ENCODE measurements around the gene MPRIP. TPM values are rescaled to one million over a fixed set of nuclear protein-coding genes. Genes with fewer than 3 reads are reported as not detected.

MPRIP gene
- total and polyA plus RNA-seq, 2 of the 13 experiments (the other 11 are each of a cell fraction or from before 2014, with no cell fraction given), result 50.2 to 52.4 TPM

DNA sequence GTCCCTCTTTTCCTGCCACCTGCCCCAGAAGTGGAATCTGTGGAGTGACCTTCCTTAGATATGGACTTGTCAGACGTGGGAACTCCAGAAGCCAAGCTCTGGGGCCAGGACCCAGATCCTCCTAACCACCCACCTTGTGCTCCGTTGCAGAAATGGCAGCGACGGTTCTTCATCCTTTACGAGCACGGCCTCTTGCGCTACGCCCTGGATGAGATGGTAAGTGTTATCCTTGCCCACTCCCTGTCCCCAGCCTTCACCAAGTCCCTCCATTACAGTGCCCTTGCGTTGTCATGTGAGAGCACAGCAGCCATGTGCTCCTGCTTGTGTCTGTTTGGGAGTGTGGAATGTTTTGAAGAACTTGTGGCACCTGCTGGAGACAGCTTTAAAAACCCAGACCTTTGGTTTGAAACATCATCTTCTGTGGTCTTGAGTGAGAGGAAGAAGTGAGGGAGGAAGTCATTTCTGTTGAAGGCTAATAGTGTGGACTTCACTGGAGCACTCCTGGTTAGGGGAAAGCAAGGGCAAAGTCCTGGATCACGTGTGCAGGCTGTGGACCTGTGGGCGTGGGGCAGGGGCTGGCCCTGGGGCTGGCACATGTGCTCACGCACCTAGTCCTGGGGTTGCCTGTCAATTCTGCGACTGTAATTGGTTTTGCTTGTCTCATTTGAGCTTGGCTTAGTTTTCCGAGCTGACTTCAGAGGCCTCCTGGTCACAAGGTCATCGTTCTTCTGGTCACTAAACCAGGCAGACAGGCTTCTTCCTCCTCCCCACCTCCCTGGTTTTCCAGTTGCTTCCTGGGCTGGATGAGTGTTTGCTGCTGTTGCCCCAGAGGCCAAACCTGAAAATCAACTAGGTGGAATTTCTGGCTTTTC lies 35.8 kb downstream of the MPRIP start (continued):
- TF ChIP-seq, protein P1, sequence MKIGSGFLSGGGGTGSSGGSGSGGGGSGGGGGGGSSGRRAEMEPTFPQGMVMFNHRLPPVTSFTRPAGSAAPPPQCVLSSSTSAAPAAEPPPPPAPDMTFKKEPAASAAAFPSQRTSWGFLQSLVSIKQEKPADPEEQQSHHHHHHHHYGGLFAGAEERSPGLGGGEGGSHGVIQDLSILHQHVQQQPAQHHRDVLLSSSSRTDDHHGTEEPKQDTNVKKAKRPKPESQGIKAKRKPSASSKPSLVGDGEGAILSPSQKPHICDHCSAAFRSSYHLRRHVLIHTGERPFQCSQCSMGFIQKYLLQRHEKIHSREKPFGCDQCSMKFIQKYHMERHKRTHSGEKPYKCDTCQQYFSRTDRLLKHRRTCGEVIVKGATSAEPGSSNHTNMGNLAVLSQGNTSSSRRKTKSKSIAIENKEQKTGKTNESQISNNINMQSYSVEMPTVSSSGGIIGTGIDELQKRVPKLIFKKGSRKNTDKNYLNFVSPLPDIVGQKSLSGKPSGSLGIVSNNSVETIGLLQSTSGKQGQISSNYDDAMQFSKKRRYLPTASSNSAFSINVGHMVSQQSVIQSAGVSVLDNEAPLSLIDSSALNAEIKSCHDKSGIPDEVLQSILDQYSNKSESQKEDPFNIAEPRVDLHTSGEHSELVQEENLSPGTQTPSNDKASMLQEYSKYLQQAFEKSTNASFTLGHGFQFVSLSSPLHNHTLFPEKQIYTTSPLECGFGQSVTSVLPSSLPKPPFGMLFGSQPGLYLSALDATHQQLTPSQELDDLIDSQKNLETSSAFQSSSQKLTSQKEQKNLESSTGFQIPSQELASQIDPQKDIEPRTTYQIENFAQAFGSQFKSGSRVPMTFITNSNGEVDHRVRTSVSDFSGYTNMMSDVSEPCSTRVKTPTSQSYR (CRISPR knock-in tag; IDR thresholded peaks at IDR 0.05; ENCODE audit: borderline replicate concordance), result no peak
- 0 out of 2 replicates have a peak, but pooled peaks have one; percentile 31 for TF ChIP-seq PAX8 (CRISPR knock-in tag; IDR thresholded peaks at IDR 0.05; ENCODE audit: borderline replicate concordance)
- TF ChIP-seq, protein P2, sequence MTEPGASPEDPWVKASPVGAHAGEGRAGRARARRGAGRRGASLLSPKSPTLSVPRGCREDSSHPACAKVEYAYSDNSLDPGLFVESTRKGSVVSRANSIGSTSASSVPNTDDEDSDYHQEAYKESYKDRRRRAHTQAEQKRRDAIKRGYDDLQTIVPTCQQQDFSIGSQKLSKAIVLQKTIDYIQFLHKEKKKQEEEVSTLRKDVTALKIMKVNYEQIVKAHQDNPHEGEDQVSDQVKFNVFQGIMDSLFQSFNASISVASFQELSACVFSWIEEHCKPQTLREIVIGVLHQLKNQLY (CRISPR knock-in tag; IDR thresholded peaks at IDR 0.05), result peak; percentile 100
- 0 out of 2 replicates have a peak, but pooled peaks have one; percentile 24 for TF ChIP-seq YEATS2 (CRISPR knock-in tag; IDR thresholded peaks at IDR 0.05; ENCODE audit: borderline replicate concordance)
- TF ChIP-seq, protein P3, sequence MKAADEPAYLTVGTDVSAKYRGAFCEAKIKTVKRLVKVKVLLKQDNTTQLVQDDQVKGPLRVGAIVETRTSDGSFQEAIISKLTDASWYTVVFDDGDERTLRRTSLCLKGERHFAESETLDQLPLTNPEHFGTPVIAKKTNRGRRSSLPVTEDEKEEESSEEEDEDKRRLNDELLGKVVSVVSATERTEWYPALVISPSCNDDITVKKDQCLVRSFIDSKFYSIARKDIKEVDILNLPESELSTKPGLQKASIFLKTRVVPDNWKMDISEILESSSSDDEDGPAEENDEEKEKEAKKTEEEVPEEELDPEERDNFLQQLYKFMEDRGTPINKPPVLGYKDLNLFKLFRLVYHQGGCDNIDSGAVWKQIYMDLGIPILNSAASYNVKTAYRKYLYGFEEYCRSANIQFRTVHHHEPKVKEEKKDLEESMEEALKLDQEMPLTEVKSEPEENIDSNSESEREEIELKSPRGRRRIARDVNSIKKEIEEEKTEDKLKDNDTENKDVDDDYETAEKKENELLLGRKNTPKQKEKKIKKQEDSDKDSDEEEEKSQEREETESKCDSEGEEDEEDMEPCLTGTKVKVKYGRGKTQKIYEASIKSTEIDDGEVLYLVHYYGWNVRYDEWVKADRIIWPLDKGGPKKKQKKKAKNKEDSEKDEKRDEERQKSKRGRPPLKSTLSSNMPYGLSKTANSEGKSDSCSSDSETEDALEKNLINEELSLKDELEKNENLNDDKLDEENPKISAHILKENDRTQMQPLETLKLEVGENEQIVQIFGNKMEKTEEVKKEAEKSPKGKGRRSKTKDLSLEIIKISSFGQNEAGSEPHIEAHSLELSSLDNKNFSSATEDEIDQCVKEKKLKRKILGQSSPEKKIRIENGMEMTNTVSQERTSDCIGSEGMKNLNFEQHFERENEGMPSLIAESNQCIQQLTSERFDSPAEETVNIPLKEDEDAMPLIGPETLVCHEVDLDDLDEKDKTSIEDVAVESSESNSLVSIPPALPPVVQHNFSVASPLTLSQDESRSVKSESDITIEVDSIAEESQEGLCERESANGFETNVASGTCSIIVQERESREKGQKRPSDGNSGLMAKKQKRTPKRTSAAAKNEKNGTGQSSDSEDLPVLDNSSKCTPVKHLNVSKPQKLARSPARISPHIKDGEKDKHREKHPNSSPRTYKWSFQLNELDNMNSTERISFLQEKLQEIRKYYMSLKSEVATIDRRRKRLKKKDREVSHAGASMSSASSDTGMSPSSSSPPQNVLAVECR (CRISPR knock-in tag; IDR thresholded peaks at IDR 0.05; ENCODE audit: borderline replicate concordance), result peak; percentile 92; the same call in 1 of the 2 replicates
- peak; percentile 64 for TF ChIP-seq ESRRA (CRISPR knock-in tag; IDR thresholded peaks at IDR 0.05; ENCODE audit: low read depth)
- TF ChIP-seq HNF4G (IDR thresholded peaks at IDR 0.05; ENCODE audit: borderline replicate concordance, low read depth, low read length), result peak; percentile 88
- TF ChIP-seq HNF4G (CRISPR knock-in tag; IDR thresholded peaks at IDR 0.05; ENCODE audit: borderline replicate concordance, low read depth), result peak; percentile 86
- TF ChIP-seq RBFOX2 (IDR thresholded peaks at IDR 0.05; ENCODE audit: low read depth, low read length), result no peak
- no peak for TF ChIP-seq ZNF839 (CRISPR knock-in tag; IDR thresholded peaks at IDR 0.05; ENCODE audit: borderline replicate concordance)
- TF ChIP-seq MED1 (CRISPR knock-in tag; IDR thresholded peaks at IDR 0.05), result peak; percentile 66
- TF ChIP-seq, protein P4, sequence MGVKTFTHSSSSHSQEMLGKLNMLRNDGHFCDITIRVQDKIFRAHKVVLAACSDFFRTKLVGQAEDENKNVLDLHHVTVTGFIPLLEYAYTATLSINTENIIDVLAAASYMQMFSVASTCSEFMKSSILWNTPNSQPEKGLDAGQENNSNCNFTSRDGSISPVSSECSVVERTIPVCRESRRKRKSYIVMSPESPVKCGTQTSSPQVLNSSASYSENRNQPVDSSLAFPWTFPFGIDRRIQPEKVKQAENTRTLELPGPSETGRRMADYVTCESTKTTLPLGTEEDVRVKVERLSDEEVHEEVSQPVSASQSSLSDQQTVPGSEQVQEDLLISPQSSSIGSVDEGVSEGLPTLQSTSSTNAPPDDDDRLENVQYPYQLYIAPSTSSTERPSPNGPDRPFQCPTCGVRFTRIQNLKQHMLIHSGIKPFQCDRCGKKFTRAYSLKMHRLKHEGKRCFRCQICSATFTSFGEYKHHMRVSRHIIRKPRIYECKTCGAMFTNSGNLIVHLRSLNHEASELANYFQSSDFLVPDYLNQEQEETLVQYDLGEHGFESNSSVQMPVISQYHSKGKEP (CRISPR knock-in tag; IDR thresholded peaks at IDR 0.05), result no peak
- peak; percentile 34; the same call in 1 of the 2 replicates for TF ChIP-seq SMAD3 (CRISPR knock-in tag; IDR thresholded peaks at IDR 0.05)
- peak; percentile 83; the same call in 1 of the 2 replicates for TF ChIP-seq ZNF510 (CRISPR knock-in tag; IDR thresholded peaks at IDR 0.05; ENCODE audit: low read depth)
